WTC11 (cell line): ENCODE results near the gene NRIP3. TPM values are rescaled to one million over a fixed set of nuclear protein-coding genes. Genes with fewer than 3 reads are reported as not detected.

Source experiments
- ATAC-seq: fragments of 200-7000 bp; cut with Tn5 transposase; 2 replicates; pipeline ENCODE4 v1.10.0; 2021; ENCODE audit warnings: mild to moderate bottlenecking, moderate library complexity
- CTCF ChIA-PET: fragments of 300-600 bp; sonication (Branson Sonifier 250); formaldehyde crosslinking; loops from one replicate; lab custom pipeline; 2021; ENCODE audit warnings: antibody characterized with exemption; lab: Charles Lee
- POLR2A ChIA-PET: fragments of 350-600 bp; sonication (Branson Sonifier 250); formaldehyde crosslinking; loops from one replicate; lab custom pipeline; 2021; ENCODE audit warnings: antibody characterized with exemption; lab: Charles Lee
- DNase-seq: peaks from one replicate; pipeline ENCODE4 v3.0.0; 2021; ENCODE audit warnings: low spot score
- H3K27ac Mint-ChIP-seq: 2 replicates; pipeline ENCODE4 v1.8.0; 2021; ENCODE audit warnings: mixed read lengths
- H3K27me3 Mint-ChIP-seq: 2 replicates; pipeline ENCODE4 v1.8.0; 2021; ENCODE audit warnings: low read depth, mild to moderate bottlenecking, moderate library complexity, mixed read lengths
- H3K36me3 Mint-ChIP-seq: 2 replicates; pipeline ENCODE4 v1.8.0; 2021; ENCODE audit warnings: mixed read lengths
- H3K4me1 Mint-ChIP-seq: 2 replicates; pipeline ENCODE4 v1.8.0; 2022; ENCODE audit warnings: mixed read lengths
- H3K4me3 Mint-ChIP-seq: 2 replicates; pipeline ENCODE4 v1.8.0; 2021; ENCODE audit warnings: mild to moderate bottlenecking, moderate library complexity, mixed read lengths
- H3K9me3 Mint-ChIP-seq: 2 replicates; pipeline ENCODE4 v1.8.0; 2021; ENCODE audit warnings: mixed read lengths
- ARID4B ChIP-seq: sonication (generic); formaldehyde crosslinking; IDR thresholded peaks from 2 replicates; pipeline ENCODE4 v1.8.0; 2023; ENCODE audit warnings: missing genetic modification reagents, mild to moderate bottlenecking, borderline replicate concordance
- NFE2L1 ChIP-seq: sonication (generic); formaldehyde crosslinking; IDR thresholded peaks from 2 replicates; pipeline ENCODE4 v1.8.1; 2023; ENCODE audit warnings: missing genetic modification reagents
- NR2C2 ChIP-seq: sonication (generic); formaldehyde crosslinking; IDR thresholded peaks from 2 replicates; pipeline ENCODE4 v1.8.0; 2022; ENCODE audit warnings: mild to moderate bottlenecking, missing genetic modification reagents
- SOX15 ChIP-seq: fragments of 250-450 bp; sonication (Bioruptor Pico); IDR thresholded peaks from 2 replicates; pipeline ENCODE4 v1.9.0; 2021; ENCODE audit warnings: mild to moderate bottlenecking
- TEAD1 ChIP-seq: sonication (generic); formaldehyde crosslinking; IDR thresholded peaks from 2 replicates; pipeline ENCODE4 v1.8.0; 2022; ENCODE audit warnings: mild to moderate bottlenecking, missing genetic modification reagents
- TP53 ChIP-seq: sonication (generic); formaldehyde crosslinking; IDR thresholded peaks from 2 replicates; pipeline ENCODE4 v1.8.1; 2023; ENCODE audit warnings: mild to moderate bottlenecking, missing genetic modification reagents
- ZNF138 ChIP-seq: sonication (generic); formaldehyde crosslinking; conservative IDR thresholded peaks from 2 replicates; pipeline ENCODE4 v1.8.1; 2022; ENCODE audit warnings: mild to moderate bottlenecking, moderate library complexity, missing genetic modification reagents
- ZNF219 ChIP-seq: sonication (generic); formaldehyde crosslinking; IDR thresholded peaks from 2 replicates; pipeline ENCODE4 v1.8.0; 2023; ENCODE audit warnings: missing genetic modification reagents, mild to moderate bottlenecking, borderline replicate concordance
- total RNA-seq: library from RNA; stranded (reverse); gene quantifications from 3 replicates; pipeline ENCODE4 v1.2.3, GENCODE V29; 2021
- TF ChIP-seq, protein P1 (sequence below): sonication (generic); formaldehyde crosslinking; IDR thresholded peaks from 2 replicates; pipeline ENCODE4 v1.8.0; 2022; ENCODE audit warnings: mild to moderate bottlenecking, missing genetic modification reagents
- TF ChIP-seq, protein P2 (sequence below): sonication (generic); formaldehyde crosslinking; IDR thresholded peaks from 2 replicates; pipeline ENCODE4 v1.8.0; 2022; ENCODE audit warnings: mild to moderate bottlenecking, missing genetic modification reagents
- TF ChIP-seq, protein P3 (sequence below): sonication (generic); formaldehyde crosslinking; IDR thresholded peaks from 2 replicates; pipeline ENCODE4 v1.8.1; 2023; ENCODE audit warnings: mild to moderate bottlenecking, missing genetic modification reagents, moderate library complexity
- TF ChIP-seq, protein P4 (sequence below): sonication (generic); formaldehyde crosslinking; IDR thresholded peaks from 2 replicates; pipeline ENCODE4 v1.8.1; 2023; ENCODE audit warnings: mild to moderate bottlenecking, moderate library complexity, missing genetic modification reagents
- TF ChIP-seq, protein P5 (sequence below): sonication (generic); formaldehyde crosslinking; IDR thresholded peaks from 2 replicates; pipeline ENCODE4 v1.8.1; 2022; ENCODE audit warnings: low read depth, mild to moderate bottlenecking, moderate library complexity, missing genetic modification reagents, borderline replicate concordance
- TF ChIP-seq, protein P6 (sequence below): fragments of 250-450 bp; sonication (Bioruptor Pico); IDR thresholded peaks from 2 replicates; pipeline ENCODE4 v1.9.0; 2021; ENCODE audit warnings: mild to moderate bottlenecking, borderline replicate concordance

NRIP3 gene
- total RNA-seq, 1 experiment from 2014 or later, result 4.5 TPM

GRCh38 chr11:9004183-9004926 is 554 bp upstream of the NRIP3 start:
- Mint-ChIP-seq H3K36me3 (no peaks in the 10 kb centered on the region), H3K27me3 (peaks cover 85% of the 10 kb centered on the region), H3K4me1 (peaks cover 18% of the 10 kb centered on the region), H3K4me3 (peak overlapping the region; percentile 64), H3K9me3 (no peaks in the 10 kb centered on the region; the same call in 1 of the 2 replicates), H3K27ac (no peak overlapping the region)
- peak; percentile 59 for ATAC-seq
- ChIA-PET CTCF (interaction anchor here (1.0 to 2.1 kb wide), 9 partner anchors 11 to 503 kb away, joined by 3 to 11 read pairs (median 6); no protein-coding TSS in a partner anchor), POLR2A (no interaction called here)
- DNase-seq, result peak; percentile 68
- TF ChIP-seq TP53, result peak; percentile 68; the same call in 1 of the 2 replicates
- TF ChIP-seq, protein P1, sequence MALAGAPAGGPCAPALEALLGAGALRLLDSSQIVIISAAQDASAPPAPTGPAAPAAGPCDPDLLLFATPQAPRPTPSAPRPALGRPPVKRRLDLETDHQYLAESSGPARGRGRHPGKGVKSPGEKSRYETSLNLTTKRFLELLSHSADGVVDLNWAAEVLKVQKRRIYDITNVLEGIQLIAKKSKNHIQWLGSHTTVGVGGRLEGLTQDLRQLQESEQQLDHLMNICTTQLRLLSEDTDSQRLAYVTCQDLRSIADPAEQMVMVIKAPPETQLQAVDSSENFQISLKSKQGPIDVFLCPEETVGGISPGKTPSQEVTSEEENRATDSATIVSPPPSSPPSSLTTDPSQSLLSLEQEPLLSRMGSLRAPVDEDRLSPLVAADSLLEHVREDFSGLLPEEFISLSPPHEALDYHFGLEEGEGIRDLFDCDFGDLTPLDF, result 0 out of 2 replicates have a peak, but pooled peaks have one; percentile 14
- TF ChIP-seq, protein P2, sequence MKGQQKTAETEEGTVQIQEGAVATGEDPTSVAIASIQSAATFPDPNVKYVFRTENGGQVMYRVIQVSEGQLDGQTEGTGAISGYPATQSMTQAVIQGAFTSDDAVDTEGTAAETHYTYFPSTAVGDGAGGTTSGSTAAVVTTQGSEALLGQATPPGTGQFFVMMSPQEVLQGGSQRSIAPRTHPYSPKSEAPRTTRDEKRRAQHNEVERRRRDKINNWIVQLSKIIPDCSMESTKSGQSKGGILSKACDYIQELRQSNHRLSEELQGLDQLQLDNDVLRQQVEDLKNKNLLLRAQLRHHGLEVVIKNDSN (CRISPR knock-in tag), result peak; percentile 95
- TF ChIP-seq, protein P3, sequence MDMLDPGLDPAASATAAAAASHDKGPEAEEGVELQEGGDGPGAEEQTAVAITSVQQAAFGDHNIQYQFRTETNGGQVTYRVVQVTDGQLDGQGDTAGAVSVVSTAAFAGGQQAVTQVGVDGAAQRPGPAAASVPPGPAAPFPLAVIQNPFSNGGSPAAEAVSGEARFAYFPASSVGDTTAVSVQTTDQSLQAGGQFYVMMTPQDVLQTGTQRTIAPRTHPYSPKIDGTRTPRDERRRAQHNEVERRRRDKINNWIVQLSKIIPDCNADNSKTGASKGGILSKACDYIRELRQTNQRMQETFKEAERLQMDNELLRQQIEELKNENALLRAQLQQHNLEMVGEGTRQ (CRISPR knock-in tag), result peak; percentile 95
- TF ChIP-seq NR2C2 (CRISPR knock-in tag), result no peak
- TF ChIP-seq, protein P4, sequence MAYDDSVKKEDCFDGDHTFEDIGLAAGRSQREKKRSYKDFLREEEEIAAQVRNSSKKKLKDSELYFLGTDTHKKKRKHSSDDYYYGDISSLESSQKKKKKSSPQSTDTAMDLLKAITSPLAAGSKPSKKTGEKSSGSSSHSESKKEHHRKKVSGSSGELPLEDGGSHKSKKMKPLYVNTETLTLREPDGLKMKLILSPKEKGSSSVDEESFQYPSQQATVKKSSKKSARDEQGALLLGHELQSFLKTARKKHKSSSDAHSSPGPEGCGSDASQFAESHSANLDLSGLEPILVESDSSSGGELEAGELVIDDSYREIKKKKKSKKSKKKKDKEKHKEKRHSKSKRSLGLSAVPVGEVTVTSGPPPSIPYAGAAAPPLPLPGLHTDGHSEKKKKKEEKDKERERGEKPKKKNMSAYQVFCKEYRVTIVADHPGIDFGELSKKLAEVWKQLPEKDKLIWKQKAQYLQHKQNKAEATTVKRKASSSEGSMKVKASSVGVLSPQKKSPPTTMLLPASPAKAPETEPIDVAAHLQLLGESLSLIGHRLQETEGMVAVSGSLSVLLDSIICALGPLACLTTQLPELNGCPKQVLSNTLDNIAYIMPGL, result peak; percentile 84; the same call in 1 of the 2 replicates
- 0 out of 2 replicates have a peak, but pooled peaks have one; percentile 16 for TF ChIP-seq ZNF219
- no peak for TF ChIP-seq SOX15 (CRISPR knock-in tag)
- no peak for TF ChIP-seq ZNF138
- peak; percentile 10; the same call in 1 of the 2 replicates for TF ChIP-seq ARID4B (CRISPR knock-in tag)
- TF ChIP-seq NFE2L1 (CRISPR knock-in tag), result 0 out of 2 replicates have a peak, but pooled peaks have one; percentile 37
- TF ChIP-seq TEAD1 (CRISPR knock-in tag), result peak; percentile 8; the same call in 1 of the 2 replicates
- TF ChIP-seq, protein P5, sequence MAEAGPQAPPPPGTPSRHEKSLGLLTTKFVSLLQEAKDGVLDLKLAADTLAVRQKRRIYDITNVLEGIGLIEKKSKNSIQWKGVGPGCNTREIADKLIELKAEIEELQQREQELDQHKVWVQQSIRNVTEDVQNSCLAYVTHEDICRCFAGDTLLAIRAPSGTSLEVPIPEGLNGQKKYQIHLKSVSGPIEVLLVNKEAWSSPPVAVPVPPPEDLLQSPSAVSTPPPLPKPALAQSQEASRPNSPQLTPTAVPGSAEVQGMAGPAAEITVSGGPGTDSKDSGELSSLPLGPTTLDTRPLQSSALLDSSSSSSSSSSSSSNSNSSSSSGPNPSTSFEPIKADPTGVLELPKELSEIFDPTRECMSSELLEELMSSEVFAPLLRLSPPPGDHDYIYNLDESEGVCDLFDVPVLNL (CRISPR knock-in tag), result no peak
- TF ChIP-seq, protein P6, sequence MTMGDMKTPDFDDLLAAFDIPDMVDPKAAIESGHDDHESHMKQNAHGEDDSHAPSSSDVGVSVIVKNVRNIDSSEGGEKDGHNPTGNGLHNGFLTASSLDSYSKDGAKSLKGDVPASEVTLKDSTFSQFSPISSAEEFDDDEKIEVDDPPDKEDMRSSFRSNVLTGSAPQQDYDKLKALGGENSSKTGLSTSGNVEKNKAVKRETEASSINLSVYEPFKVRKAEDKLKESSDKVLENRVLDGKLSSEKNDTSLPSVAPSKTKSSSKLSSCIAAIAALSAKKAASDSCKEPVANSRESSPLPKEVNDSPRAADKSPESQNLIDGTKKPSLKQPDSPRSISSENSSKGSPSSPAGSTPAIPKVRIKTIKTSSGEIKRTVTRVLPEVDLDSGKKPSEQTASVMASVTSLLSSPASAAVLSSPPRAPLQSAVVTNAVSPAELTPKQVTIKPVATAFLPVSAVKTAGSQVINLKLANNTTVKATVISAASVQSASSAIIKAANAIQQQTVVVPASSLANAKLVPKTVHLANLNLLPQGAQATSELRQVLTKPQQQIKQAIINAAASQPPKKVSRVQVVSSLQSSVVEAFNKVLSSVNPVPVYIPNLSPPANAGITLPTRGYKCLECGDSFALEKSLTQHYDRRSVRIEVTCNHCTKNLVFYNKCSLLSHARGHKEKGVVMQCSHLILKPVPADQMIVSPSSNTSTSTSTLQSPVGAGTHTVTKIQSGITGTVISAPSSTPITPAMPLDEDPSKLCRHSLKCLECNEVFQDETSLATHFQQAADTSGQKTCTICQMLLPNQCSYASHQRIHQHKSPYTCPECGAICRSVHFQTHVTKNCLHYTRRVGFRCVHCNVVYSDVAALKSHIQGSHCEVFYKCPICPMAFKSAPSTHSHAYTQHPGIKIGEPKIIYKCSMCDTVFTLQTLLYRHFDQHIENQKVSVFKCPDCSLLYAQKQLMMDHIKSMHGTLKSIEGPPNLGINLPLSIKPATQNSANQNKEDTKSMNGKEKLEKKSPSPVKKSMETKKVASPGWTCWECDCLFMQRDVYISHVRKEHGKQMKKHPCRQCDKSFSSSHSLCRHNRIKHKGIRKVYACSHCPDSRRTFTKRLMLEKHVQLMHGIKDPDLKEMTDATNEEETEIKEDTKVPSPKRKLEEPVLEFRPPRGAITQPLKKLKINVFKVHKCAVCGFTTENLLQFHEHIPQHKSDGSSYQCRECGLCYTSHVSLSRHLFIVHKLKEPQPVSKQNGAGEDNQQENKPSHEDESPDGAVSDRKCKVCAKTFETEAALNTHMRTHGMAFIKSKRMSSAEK (CRISPR knock-in tag), result no peak
